Measurements from ENCODE around the gene GCC1.

The GCC1 gene

GRCh38 chr7:127616724-127617123 is 31.3 kb upstream of the GCC1 start:
- TF ChIP-seq POLR2AphosphoS5 (IDR thresholded peaks at IDR 0.05; ENCODE audit: low read depth): no peak
- no peak for TF ChIP-seq GABPA (IDR thresholded peaks at IDR 0.05; ENCODE audit: low read depth)
- TF ChIP-seq, protein P1, sequence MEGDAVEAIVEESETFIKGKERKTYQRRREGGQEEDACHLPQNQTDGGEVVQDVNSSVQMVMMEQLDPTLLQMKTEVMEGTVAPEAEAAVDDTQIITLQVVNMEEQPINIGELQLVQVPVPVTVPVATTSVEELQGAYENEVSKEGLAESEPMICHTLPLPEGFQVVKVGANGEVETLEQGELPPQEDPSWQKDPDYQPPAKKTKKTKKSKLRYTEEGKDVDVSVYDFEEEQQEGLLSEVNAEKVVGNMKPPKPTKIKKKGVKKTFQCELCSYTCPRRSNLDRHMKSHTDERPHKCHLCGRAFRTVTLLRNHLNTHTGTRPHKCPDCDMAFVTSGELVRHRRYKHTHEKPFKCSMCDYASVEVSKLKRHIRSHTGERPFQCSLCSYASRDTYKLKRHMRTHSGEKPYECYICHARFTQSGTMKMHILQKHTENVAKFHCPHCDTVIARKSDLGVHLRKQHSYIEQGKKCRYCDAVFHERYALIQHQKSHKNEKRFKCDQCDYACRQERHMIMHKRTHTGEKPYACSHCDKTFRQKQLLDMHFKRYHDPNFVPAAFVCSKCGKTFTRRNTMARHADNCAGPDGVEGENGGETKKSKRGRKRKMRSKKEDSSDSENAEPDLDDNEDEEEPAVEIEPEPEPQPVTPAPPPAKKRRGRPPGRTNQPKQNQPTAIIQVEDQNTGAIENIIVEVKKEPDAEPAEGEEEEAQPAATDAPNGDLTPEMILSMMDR (IDR thresholded peaks at IDR 0.05; ENCODE audit: insufficient read depth, low read length): no peak
- no peak for TF ChIP-seq SPI1 (IDR thresholded peaks at IDR 0.05; ENCODE audit: borderline replicate concordance, low read depth)
- TF ChIP-seq, protein P2, sequence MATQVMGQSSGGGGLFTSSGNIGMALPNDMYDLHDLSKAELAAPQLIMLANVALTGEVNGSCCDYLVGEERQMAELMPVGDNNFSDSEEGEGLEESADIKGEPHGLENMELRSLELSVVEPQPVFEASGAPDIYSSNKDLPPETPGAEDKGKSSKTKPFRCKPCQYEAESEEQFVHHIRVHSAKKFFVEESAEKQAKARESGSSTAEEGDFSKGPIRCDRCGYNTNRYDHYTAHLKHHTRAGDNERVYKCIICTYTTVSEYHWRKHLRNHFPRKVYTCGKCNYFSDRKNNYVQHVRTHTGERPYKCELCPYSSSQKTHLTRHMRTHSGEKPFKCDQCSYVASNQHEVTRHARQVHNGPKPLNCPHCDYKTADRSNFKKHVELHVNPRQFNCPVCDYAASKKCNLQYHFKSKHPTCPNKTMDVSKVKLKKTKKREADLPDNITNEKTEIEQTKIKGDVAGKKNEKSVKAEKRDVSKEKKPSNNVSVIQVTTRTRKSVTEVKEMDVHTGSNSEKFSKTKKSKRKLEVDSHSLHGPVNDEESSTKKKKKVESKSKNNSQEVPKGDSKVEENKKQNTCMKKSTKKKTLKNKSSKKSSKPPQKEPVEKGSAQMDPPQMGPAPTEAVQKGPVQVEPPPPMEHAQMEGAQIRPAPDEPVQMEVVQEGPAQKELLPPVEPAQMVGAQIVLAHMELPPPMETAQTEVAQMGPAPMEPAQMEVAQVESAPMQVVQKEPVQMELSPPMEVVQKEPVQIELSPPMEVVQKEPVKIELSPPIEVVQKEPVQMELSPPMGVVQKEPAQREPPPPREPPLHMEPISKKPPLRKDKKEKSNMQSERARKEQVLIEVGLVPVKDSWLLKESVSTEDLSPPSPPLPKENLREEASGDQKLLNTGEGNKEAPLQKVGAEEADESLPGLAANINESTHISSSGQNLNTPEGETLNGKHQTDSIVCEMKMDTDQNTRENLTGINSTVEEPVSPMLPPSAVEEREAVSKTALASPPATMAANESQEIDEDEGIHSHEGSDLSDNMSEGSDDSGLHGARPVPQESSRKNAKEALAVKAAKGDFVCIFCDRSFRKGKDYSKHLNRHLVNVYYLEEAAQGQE (IDR thresholded peaks at IDR 0.05; ENCODE audit: insufficient replicate concordance, low read depth): no peak
- peaks cover 45% of the 10 kb centered on the region for H3K27me3 ChIP-seq (ENCODE audit: insufficient read depth, poor library complexity, severe bottlenecking)
- DNase-seq (ENCODE audit: low read depth in 1 of 2, low spot score in 1 of 2): no peak
- no peak overlapping the region for H3K4me3 ChIP-seq (replicated peaks; ENCODE audit: insufficient read depth, low read length)
- no peak overlapping the region for H3K27ac ChIP-seq (replicated peaks)

DNA sequence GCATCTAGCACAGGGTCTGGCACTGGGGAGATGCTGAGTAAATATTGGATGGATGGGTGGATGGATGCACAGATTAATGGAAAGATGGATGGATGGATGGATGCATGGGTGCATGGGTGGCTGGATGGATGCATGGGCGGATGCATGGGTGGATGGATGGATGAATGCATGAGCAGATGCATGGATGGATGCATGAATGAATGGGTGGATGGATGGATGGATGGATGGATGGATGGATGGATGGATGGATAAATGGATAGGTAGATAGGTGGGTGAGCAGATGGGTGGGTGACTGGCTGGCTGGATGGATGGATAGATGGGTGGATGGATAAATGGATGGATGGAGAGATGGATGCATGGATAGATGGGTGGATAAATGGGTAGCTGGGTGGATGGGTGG is 26.9 kb upstream of the GCC1 start:
- Histone ChIP-seq H3K27me3 (ENCODE audit: insufficient read depth, poor library complexity, severe bottlenecking) (peaks cover 19% of the 10 kb centered on the region), H3K27ac (replicated peaks) (no peak overlapping the region), H3K4me3 (replicated peaks; ENCODE audit: insufficient read depth, low read length) (no peak overlapping the region)
- DNase-seq (ENCODE audit: low read depth in 1 of 2, low spot score in 1 of 2): no peak
- TF ChIP-seq GABPA (IDR thresholded peaks at IDR 0.05; ENCODE audit: low read depth) (no peak), SPI1 (IDR thresholded peaks at IDR 0.05; ENCODE audit: borderline replicate concordance, low read depth) (no peak)

DNA sequence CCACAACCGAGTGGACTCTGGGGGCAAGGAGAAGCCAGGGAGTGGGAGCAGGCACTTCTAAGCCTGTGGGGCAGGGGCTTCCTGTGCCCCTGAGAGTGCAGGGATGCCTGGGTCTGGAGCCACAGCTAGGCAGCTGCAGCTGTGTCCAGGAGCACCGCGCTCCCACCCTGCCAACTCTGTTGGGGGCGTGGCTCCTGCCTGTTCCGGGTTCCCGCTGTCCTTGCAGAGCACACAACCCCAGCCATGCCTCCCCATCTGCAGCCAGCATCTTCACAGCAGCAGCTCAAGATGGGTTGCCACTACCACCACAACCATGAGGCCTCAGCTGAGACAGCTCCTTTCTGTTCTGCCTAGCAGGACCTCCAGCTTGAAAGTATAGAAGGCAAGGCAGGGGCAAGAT is 23.9 kb upstream of the GCC1 start:
- Histone ChIP-seq H3K4me3 (replicated peaks; ENCODE audit: insufficient read depth, low read length) (no peak overlapping the region), H3K27me3 (ENCODE audit: insufficient read depth, poor library complexity, severe bottlenecking) (no peaks in the 10 kb centered on the region), H3K27ac (replicated peaks) (no peak overlapping the region)
- DNase-seq (ENCODE audit: low read depth in 1 of 2, low spot score in 1 of 2): no peak
- TF ChIP-seq GABPA (IDR thresholded peaks at IDR 0.05; ENCODE audit: low read depth) (no peak), SPI1 (IDR thresholded peaks at IDR 0.05; ENCODE audit: borderline replicate concordance, low read depth) (no peak)
- TF ChIP-seq, protein P1 (IDR thresholded peaks at IDR 0.05; ENCODE audit: insufficient read depth, low read length): no peak
- TF ChIP-seq, protein P2 (IDR thresholded peaks at IDR 0.05; ENCODE audit: insufficient replicate concordance, low read depth): no peak

DNA sequence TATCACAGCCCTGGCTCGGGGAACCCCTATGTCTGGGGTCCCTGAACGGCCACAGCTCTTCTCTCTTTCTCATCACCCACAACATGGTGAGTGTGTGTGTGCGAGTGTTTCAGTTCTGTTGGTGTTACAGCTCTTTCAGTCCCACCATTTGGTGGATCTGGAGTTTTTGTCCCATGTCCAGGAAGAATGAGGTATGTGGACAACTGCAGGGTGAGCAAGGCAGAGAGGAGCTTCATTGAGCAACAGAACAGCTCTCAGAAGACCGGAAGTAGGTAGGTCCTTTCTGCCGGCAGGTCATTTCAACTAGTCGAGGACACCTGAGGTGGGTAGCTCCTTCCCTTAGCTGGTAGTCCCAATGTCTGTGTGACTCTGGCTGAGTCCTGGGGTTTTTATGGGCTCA is 23.1 kb upstream of the GCC1 start:
- no peak for DNase-seq (ENCODE audit: low read depth in 1 of 2, low spot score in 1 of 2)
- Histone ChIP-seq H3K4me3 (replicated peaks; ENCODE audit: insufficient read depth, low read length) (no peak overlapping the region), H3K27ac (replicated peaks) (no peak overlapping the region), H3K27me3 (ENCODE audit: insufficient read depth, poor library complexity, severe bottlenecking) (no peaks in the 10 kb centered on the region)
- TF ChIP-seq GABPA (IDR thresholded peaks at IDR 0.05; ENCODE audit: low read depth) (no peak), SPI1 (IDR thresholded peaks at IDR 0.05; ENCODE audit: borderline replicate concordance, low read depth) (no peak), POLR2AphosphoS5 (IDR thresholded peaks at IDR 0.05; ENCODE audit: low read depth) (no peak)
- TF ChIP-seq, protein P1 (IDR thresholded peaks at IDR 0.05; ENCODE audit: insufficient read depth, low read length): no peak
- TF ChIP-seq, protein P2 (IDR thresholded peaks at IDR 0.05; ENCODE audit: insufficient replicate concordance, low read depth): no peak
